Mammary epithelial cell (primary cell): Measurements from ENCODE around the gene COL2A1.

Source experiments
- CTCF ChIP-seq, 2 donors: IDR thresholded peaks in 1 of 2; conservative IDR thresholded peaks in 1 of 2; 2 replicates each; pipeline ENCODE4 v1.5.1; 2011 to 2012; ENCODE audit warnings: inconsistent platforms in 2 of 2, low read length in 2 of 2, mild to moderate bottlenecking in 2 of 2, control low read depth in 1 of 2, low read depth in 1 of 2; ENCODE audit not compliant: insufficient read depth in 1 of 2; ENCODE audit errors: extremely low read depth in 1 of 2
- EZH2 ChIP-seq: IDR thresholded peaks from 2 replicates; pipeline ENCODE4 v1.6.1; 2012; ENCODE audit warnings: low read length, inconsistent platforms, borderline replicate concordance

GRCh38 chr12:48008950-48009349 lies 4.7 kb upstream of the COL2A1 start:
- TF ChIP-seq EZH2 (no peak), CTCF (conservative IDR thresholded peaks at IDR 0.05 in 1 of 2, IDR thresholded peaks at IDR 0.05 in 1 of 2; ENCODE audit: extremely low read depth in 1 of 2, insufficient read depth in 1 of 2, low read depth in 1 of 2, low read length in 2 of 2) (no peak)
